IMR-90 (cell line): ENCODE data around the gene FBXL5. TPM values are rescaled to one million over a fixed set of nuclear protein-coding genes. Genes with fewer than 3 reads are reported as not detected.

ENCODE experiments used
- ATAC-seq: fragments of 200-7000 bp; cut with Tn5 transposase; 2 replicates; pipeline ENCODE4 v1.9.1; 2020; ENCODE audit warnings: low read depth, mild to moderate bottlenecking, moderate library complexity
- BruUV-seq: library from RNA; stranded (reverse); fragments of 400-500 nt; replicated peaks from 2 replicates; lab custom pipeline; 2021; lab: Mats Ljungman, UMichigan
- CTCF ChIA-PET: fragments of 300-600 bp; formaldehyde crosslinking; extraction: SDS; loops from one replicate; lab custom pipeline; 2021; ENCODE audit warnings: antibody characterized with exemption; lab: Yijun Ruan, JAX
- POLR2A ChIA-PET: fragments of 300-600 bp; sonication (Branson Sonifier 250); formaldehyde crosslinking; loops from one replicate; lab custom pipeline; 2022; ENCODE audit warnings: antibody characterized with exemption; ENCODE audit not compliant: unreplicated experiment; lab: Charles Lee
- DNase-seq: peaks from one replicate; pipeline ENCODE4 v3.0.0; 2013
- H2AFZ ChIP-seq: replicated peaks from 2 replicates; pipeline ENCODE3; 2013; ENCODE audit warnings: low read length, mild to moderate bottlenecking; ENCODE audit not compliant: poor library complexity
- H2AK5ac ChIP-seq: 2 replicates; pipeline ENCODE4 v1.6.1; 2013; ENCODE audit warnings: low read depth, low read length, inconsistent platforms
- H2AK9ac ChIP-seq: replicated peaks from 2 replicates; pipeline ENCODE3; 2013; ENCODE audit warnings: mild to moderate bottlenecking, low read depth, low read length, moderate library complexity; ENCODE audit not compliant: poor library complexity
- H2BK120ac ChIP-seq: 2 replicates; pipeline ENCODE4 v1.6.1; 2013; ENCODE audit warnings: low read depth, low read length, inconsistent platforms
- H2BK15ac ChIP-seq: 3 replicates; pipeline ENCODE4 v1.6.1; 2013; ENCODE audit warnings: low read depth, low read length, inconsistent platforms
- H2BK20ac ChIP-seq: 2 replicates; pipeline ENCODE4 v1.6.1; 2013; ENCODE audit warnings: low read depth, mild to moderate bottlenecking, inconsistent platforms, low read length, moderate library complexity
- H2BK5ac ChIP-seq: 2 replicates; pipeline ENCODE4 v1.6.1; 2013; ENCODE audit warnings: mild to moderate bottlenecking, low read depth, low read length, inconsistent platforms; ENCODE audit not compliant: poor library complexity, severe bottlenecking
- H3K14ac ChIP-seq: replicated peaks from 2 replicates; pipeline ENCODE4 v1.6.1; 2013; ENCODE audit warnings: low read depth, low read length, inconsistent platforms
- H3K18ac ChIP-seq: 2 replicates; pipeline ENCODE4 v1.6.1; 2013; ENCODE audit warnings: low read depth, low read length, control low read depth
- H3K23ac ChIP-seq: 2 replicates; pipeline ENCODE4 v1.6.1; 2013; ENCODE audit warnings: low read depth, low read length, inconsistent platforms
- H3K27ac ChIP-seq: 2 replicates; pipeline ENCODE4 v1.5.1; 2013; ENCODE audit warnings: mild to moderate bottlenecking, control low read depth, low read length; ENCODE audit not compliant: insufficient read depth
- H3K27me3 ChIP-seq: 2 replicates; pipeline ENCODE4 v1.6.1; 2013; ENCODE audit warnings: low read length; ENCODE audit not compliant: control insufficient read depth, insufficient read depth
- H3K36me3 ChIP-seq: 2 replicates; pipeline ENCODE4 v1.6.1; 2013; ENCODE audit warnings: low read length, mixed read lengths; ENCODE audit not compliant: control insufficient read depth, insufficient read depth
- H3K4ac ChIP-seq: 2 replicates; pipeline ENCODE4 v1.6.1; 2013; ENCODE audit warnings: low read depth, low read length, inconsistent platforms
- H3K4me1 ChIP-seq: 2 replicates; pipeline ENCODE4 v1.6.1; 2013; ENCODE audit warnings: low read length, mixed read lengths; ENCODE audit not compliant: control insufficient read depth, insufficient read depth
- H3K4me2 ChIP-seq: 2 replicates; pipeline ENCODE4 v1.6.1; 2013; ENCODE audit warnings: low read depth, mild to moderate bottlenecking, control low read depth, low read length, moderate library complexity
- H3K4me3 ChIP-seq: 2 replicates; pipeline ENCODE4 v1.5.1; 2013; ENCODE audit warnings: low read depth, mild to moderate bottlenecking, control low read depth, low read length, moderate library complexity; ENCODE audit not compliant: insufficient read depth
- H3K56ac ChIP-seq: 2 replicates; pipeline ENCODE4 v1.6.1; 2013; ENCODE audit warnings: low read length, inconsistent platforms; ENCODE audit not compliant: insufficient read depth; ENCODE audit errors: extremely low read depth
- H3K79me1 ChIP-seq, 2 experiments: 2 replicates each; pipeline ENCODE4 v1.6.1; 2013; ENCODE audit warnings: low read length in 2 of 2, inconsistent platforms in 1 of 2, low read depth in 1 of 2
- H3K9ac ChIP-seq: 2 replicates; pipeline ENCODE4 v1.6.1; 2013; ENCODE audit warnings: low read depth, low read length, control low read depth
- H3K9me1 ChIP-seq: 2 replicates; pipeline ENCODE4 v1.6.1; 2013; ENCODE audit warnings: low read length, inconsistent platforms; ENCODE audit not compliant: insufficient read depth
- H3K9me3 ChIP-seq: 2 replicates; pipeline ENCODE4 v1.6.1; 2013; ENCODE audit warnings: low read length; ENCODE audit not compliant: control insufficient read depth, insufficient read depth
- H4K20me1 ChIP-seq: 2 replicates; pipeline ENCODE4 v1.6.1; 2013; ENCODE audit warnings: low read length, inconsistent platforms; ENCODE audit not compliant: insufficient read depth
- H4K5ac ChIP-seq: 2 replicates; pipeline ENCODE4 v1.6.1; 2013; ENCODE audit warnings: mild to moderate bottlenecking, low read depth, low read length, control low read depth
- H4K8ac ChIP-seq, 2 experiments: 2 replicates each; pipeline ENCODE4 v1.6.1; 2013; ENCODE audit warnings: low read depth in 2 of 2, low read length in 2 of 2, control low read depth in 1 of 2, inconsistent platforms in 1 of 2
- H4K91ac ChIP-seq: 2 replicates; pipeline ENCODE4 v1.6.1; 2013; ENCODE audit warnings: low read depth, low read length, inconsistent platforms; ENCODE audit not compliant: insufficient read depth
- BHLHE40 ChIP-seq: fragments of 150-350 bp; IDR thresholded peaks from 2 replicates; pipeline ENCODE4 v1.6.1; 2016; ENCODE audit warnings: mild to moderate bottlenecking, low read depth, low read length
- CEBPB ChIP-seq: IDR thresholded peaks from 2 replicates; pipeline ENCODE4 v1.6.1; 2012; ENCODE audit warnings: low read depth, low read length, improper control_type of control experiment
- ELK1 ChIP-seq: fragments of 150-350 bp; IDR thresholded peaks from 2 replicates; pipeline ENCODE4 v1.6.1; 2016; ENCODE audit warnings: low read depth, mild to moderate bottlenecking, low read length, moderate library complexity, borderline replicate concordance
- MAFK ChIP-seq: IDR thresholded peaks from 2 replicates; pipeline ENCODE4 v1.6.1; 2012; ENCODE audit warnings: low read depth, low read length, improper control_type of control experiment
- MAZ ChIP-seq: IDR thresholded peaks from 2 replicates; pipeline ENCODE4 v1.6.1; 2012; ENCODE audit warnings: low read depth, mild to moderate bottlenecking, low read length, improper control_type of control experiment, moderate library complexity, borderline replicate concordance
- NFE2L2 ChIP-seq: fragments of 150-350 bp; IDR thresholded peaks from 2 replicates; pipeline ENCODE4 v1.6.1; 2016; ENCODE audit warnings: low read depth, mild to moderate bottlenecking, low read length
- POLR2A ChIP-seq: IDR thresholded peaks from 2 replicates; pipeline ENCODE4 v1.6.1; 2012; ENCODE audit warnings: mild to moderate bottlenecking, low read depth, low read length
- RAD21 ChIP-seq: IDR thresholded peaks from 2 replicates; pipeline ENCODE4 v1.6.1; 2012; ENCODE audit warnings: low read length, improper control_type of control experiment
- RCOR1 ChIP-seq: IDR thresholded peaks from 2 replicates; pipeline ENCODE4 v1.6.1; 2012; ENCODE audit warnings: mild to moderate bottlenecking, low read length, improper control_type of control experiment; ENCODE audit not compliant: insufficient replicate concordance
- RFX5 ChIP-seq: IDR thresholded peaks from 2 replicates; pipeline ENCODE4 v1.8.0; 2012; ENCODE audit warnings: low read depth, mild to moderate bottlenecking, low read length, moderate library complexity
- SMC3 ChIP-seq: fragments of 150-350 bp; IDR thresholded peaks from 2 replicates; pipeline ENCODE4 v1.6.1; 2016; ENCODE audit warnings: low read depth, mild to moderate bottlenecking, antibody characterized with exemption, low read length, moderate library complexity
- WGBS, 2 experiments: methylation state at CpG; one replicate each; pipeline versions ENCODE4 v1.1.5 to v1.1.7; 2013; ENCODE audit warnings: missing lambda C conversion rate in 2 of 2; ENCODE audit not compliant: insufficient read length in 1 of 2; ENCODE audit errors: extremely low coverage in 2 of 2; 5-methylcytosine and 5-hydroxymethylcytosine counted together
- dilution Hi-C: fragments of 300-500 bp; cut with HindIII; formaldehyde crosslinking; loops from one replicate; pipeline ENCODE4 v1.14.3; 2018; ENCODE audit warnings: low sequenced_read_pairs; ENCODE audit not compliant: unreplicated experiment
- in situ Hi-C: fragments of 300-500 bp; cut with MboI; formaldehyde crosslinking; loops from 3 replicates; pipeline ENCODE4 v1.14.3; 2019; ENCODE audit warnings: low sequenced_read_pairs, inconsistent platforms, mixed read lengths
- intact Hi-C: fragments of 100-400 bp; cut with micrococcal nuclease; formaldehyde crosslinking; loops from 2 replicates; pipeline ENCODE4 v1.10.0; 2022
- polyA plus RNA-seq, 3 experiments: library from polyadenylated mRNA; depleted of rRNA; stranded (reverse); fragments of >200 nt; gene quantifications; 2 replicates each; pipeline ENCODE4 v1.2.3, GENCODE V29; 2012; ENCODE audit warnings: low replicate concordance in 1 of 3
- total RNA-seq: library from RNA; depleted of rRNA; stranded (reverse); fragments of >200 nt; gene quantifications from 2 replicates; pipeline ENCODE4 v1.2.3, GENCODE V29; 2012
- TF ChIP-seq, protein P1 (sequence below): conservative IDR thresholded peaks from 2 replicates; pipeline ENCODE4 v1.5.1; 2012; ENCODE audit warnings: mild to moderate bottlenecking, low read depth, low read length, improper control_type of control experiment
- TF ChIP-seq, protein P2 (sequence below): fragments of 150-350 bp; IDR thresholded peaks from 2 replicates; pipeline ENCODE4 v1.6.1; 2017; ENCODE audit warnings: mild to moderate bottlenecking, antibody characterized with exemption, low read length, low read depth

The FBXL5 gene
- total and polyA plus RNA-seq, 2 of the 4 experiments (the other 2 are of a cell fraction), result 20.3 to 62.6 TPM

GRCh38 chr4:15584785-15585184, 70.4 kb downstream of the FBXL5 start:
- no peak overlapping the region for H3K56ac ChIP-seq

More at GRCh38 chr4:15584785-15585184, 70.4 kb downstream of the FBXL5 start:
- Histone ChIP-seq H3K4me1 (peaks cover 2% of the 10 kb centered on the region; the same call in 1 of the 2 replicates), H3K9me1 (peaks cover 5% of the 10 kb centered on the region; the same call in 1 of the 2 replicates), H2BK20ac (no peak overlapping the region), H4K5ac (no peak overlapping the region), H2BK15ac (no peak overlapping the region), H4K91ac (no peak overlapping the region), H3K79me1 (peaks cover 0 to 2% of the 10 kb centered on the region in 2 experiments; a peak in 1 of 4 replicates), H3K18ac (no peak overlapping the region), H2BK120ac (no peak overlapping the region), H2BK5ac (no peak overlapping the region), H3K14ac (no peak overlapping the region), H3K23ac (no peak overlapping the region), H2AK9ac (no peak overlapping the region), H4K8ac (no peak overlapping the region), H2AFZ (no peak overlapping the region), H4K20me1 (no peaks in the 10 kb centered on the region), H3K9me3 (no peaks in the 10 kb centered on the region), H3K27me3 (no peaks in the 10 kb centered on the region), H3K9ac (no peak overlapping the region), H2AK5ac (no peak overlapping the region), H3K4ac (no peak overlapping the region), H3K4me3 (no peak overlapping the region), H3K4me2 (no peak overlapping the region), H3K27ac (no peak overlapping the region), H3K36me3 (peaks cover 10% of the 10 kb centered on the region; the same call in 1 of the 2 replicates)
- BruUV-seq, result no TSS peak
- POLR2A ChIA-PET, result no interaction called here
- WGBS, 2 experiments, result no CpG with 5 or more reads among the region's 1 CpG
- CTCF ChIA-PET, result interaction anchor here (1.0 kb wide), 1 partner anchor 10 kb away, joined by 3 read pairs; no protein-coding TSS in a partner anchor
- dilution Hi-C loops (no loop called here), intact Hi-C loops (no loop called here), in situ Hi-C loops (no loop called here)
- DNase-seq (no peak), ATAC-seq (no peak)
- no peak for TF ChIP-seq RFX5
- TF ChIP-seq, protein P1, sequence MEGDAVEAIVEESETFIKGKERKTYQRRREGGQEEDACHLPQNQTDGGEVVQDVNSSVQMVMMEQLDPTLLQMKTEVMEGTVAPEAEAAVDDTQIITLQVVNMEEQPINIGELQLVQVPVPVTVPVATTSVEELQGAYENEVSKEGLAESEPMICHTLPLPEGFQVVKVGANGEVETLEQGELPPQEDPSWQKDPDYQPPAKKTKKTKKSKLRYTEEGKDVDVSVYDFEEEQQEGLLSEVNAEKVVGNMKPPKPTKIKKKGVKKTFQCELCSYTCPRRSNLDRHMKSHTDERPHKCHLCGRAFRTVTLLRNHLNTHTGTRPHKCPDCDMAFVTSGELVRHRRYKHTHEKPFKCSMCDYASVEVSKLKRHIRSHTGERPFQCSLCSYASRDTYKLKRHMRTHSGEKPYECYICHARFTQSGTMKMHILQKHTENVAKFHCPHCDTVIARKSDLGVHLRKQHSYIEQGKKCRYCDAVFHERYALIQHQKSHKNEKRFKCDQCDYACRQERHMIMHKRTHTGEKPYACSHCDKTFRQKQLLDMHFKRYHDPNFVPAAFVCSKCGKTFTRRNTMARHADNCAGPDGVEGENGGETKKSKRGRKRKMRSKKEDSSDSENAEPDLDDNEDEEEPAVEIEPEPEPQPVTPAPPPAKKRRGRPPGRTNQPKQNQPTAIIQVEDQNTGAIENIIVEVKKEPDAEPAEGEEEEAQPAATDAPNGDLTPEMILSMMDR, result no peak
- TF ChIP-seq MAFK, result no peak
- TF ChIP-seq RCOR1, result no peak
- TF ChIP-seq POLR2A, result no peak
- no peak for TF ChIP-seq BHLHE40
- TF ChIP-seq, protein P2, sequence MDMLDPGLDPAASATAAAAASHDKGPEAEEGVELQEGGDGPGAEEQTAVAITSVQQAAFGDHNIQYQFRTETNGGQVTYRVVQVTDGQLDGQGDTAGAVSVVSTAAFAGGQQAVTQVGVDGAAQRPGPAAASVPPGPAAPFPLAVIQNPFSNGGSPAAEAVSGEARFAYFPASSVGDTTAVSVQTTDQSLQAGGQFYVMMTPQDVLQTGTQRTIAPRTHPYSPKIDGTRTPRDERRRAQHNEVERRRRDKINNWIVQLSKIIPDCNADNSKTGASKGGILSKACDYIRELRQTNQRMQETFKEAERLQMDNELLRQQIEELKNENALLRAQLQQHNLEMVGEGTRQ, result no peak
- no peak for TF ChIP-seq SMC3
- no peak for TF ChIP-seq NFE2L2
- no peak for TF ChIP-seq RAD21
- TF ChIP-seq CEBPB, result no peak
- TF ChIP-seq MAZ, result no peak
- no peak for TF ChIP-seq ELK1
